ENCODE measurements around the gene SLCO1B1. TPM values are rescaled to one million over a fixed set of nuclear protein-coding genes. Genes with fewer than 3 reads are reported as not detected.
"Not testable (repeated sequence)": the region's sequence is repeated elsewhere in the genome, so short reads cannot be mapped to it uniquely, and the experiment has no call there.

Gene SLCO1B1
- total RNA-seq, 2 experiments from 2014 or later, result not detected

- no peak for TF ChIP-seq CTCF (IDR thresholded peaks at IDR 0.05)
- Mint-ChIP-seq H3K4me3 (no peak overlapping the region), H3K9me3 (peaks cover 3% of the 10 kb centered on the region), H3K27ac (no peak overlapping the region), H3K36me3 (ENCODE audit: low read depth) (no peaks in the 10 kb centered on the region), H3K4me1 (ENCODE audit: low read depth) (no peaks in the 10 kb centered on the region), H3K27me3 (no peaks in the 10 kb centered on the region)
- no peak for ATAC-seq
- CTCF ChIA-PET, result no interaction called here
- DNase-seq, result no peak
- POLR2A ChIA-PET, result no interaction called here
- intact Hi-C loops (cut with micrococcal nuclease), result loop anchor here (10.0 kb wide), 1 partner anchor 227 kb away; no protein-coding TSS in a partner anchor
These were observed 41.1 kb downstream of the SLCO1B1 start for GRCh38 chr12:21172079-21172478.

DNA sequence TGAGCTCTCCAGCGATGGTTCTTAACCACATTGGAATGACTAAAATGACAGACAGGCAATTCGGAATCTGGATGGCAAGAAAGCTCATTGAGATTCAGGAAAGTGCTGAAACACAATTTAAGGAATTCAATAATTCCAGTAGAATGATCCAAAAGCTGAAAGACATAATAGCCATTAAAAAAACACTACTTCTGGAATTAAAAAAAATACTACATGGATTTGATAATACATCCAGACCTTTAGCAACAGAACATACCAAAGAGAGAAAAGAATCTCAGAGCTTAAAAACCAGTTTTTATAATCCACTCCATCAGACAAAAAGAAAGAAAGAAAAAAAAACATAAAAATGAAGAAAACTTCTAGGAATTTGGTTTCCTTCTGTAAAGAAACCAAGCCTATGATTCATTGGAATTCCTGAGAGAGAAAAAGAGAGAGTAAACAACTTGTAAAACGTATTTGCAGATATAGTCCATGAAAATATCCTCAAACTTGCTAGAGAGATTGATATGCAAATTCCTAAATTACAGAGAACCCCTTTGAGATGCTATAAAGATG is 52.8 kb downstream of the SLCO1B1 start:
- Mint-ChIP-seq H3K4me1 (ENCODE audit: low read depth) (no peaks in the 10 kb centered on the region), H3K4me3 (no peak overlapping the region), H3K9me3 (no peaks in the 10 kb centered on the region), H3K36me3 (ENCODE audit: low read depth) (no peaks in the 10 kb centered on the region), H3K27ac (no peak overlapping the region), H3K27me3 (no peaks in the 10 kb centered on the region)
- intact Hi-C loops (cut with micrococcal nuclease), result no loop called here
- CTCF ChIA-PET, result no interaction called here
- POLR2A ChIA-PET, result no interaction called here
- no peak for TF ChIP-seq CTCF (IDR thresholded peaks at IDR 0.05)
- DNase-seq, result no peak
- ATAC-seq, result no peak

DNA sequence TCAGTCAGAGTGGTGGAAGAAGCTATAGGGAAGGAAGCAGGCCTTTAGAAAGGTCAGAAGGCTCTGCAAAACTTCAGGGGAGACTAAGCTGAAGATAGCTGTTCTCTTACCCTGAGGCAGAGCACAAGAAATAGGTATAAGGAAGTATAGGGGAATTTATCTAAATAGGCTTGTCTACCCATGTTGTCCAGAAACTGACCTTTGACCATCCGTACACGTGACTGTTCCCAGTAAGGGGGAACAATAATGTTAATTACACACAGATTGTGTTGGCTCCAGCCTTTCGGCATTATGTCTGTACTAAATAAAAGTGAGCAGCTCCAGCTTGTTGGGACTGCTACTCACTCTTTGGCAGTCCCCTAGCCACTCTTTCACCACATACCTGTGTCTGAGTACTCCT is 59.0 kb downstream of the SLCO1B1 start:
- no peak for TF ChIP-seq CTCF (IDR thresholded peaks at IDR 0.05)
- CTCF ChIA-PET, result no interaction called here
- H3K27me3 Mint-ChIP-seq, result no peaks in the 10 kb centered on the region
- ATAC-seq (no peak), DNase-seq (no peak)
- H3K27ac Mint-ChIP-seq, result no peak overlapping the region
- POLR2A ChIA-PET, result no interaction called here
- intact Hi-C loops (cut with micrococcal nuclease), result no loop called here
- H3K4me3 Mint-ChIP-seq, result no peak overlapping the region
- H3K36me3 Mint-ChIP-seq (ENCODE audit: low read depth), result no peaks in the 10 kb centered on the region
- H3K4me1 Mint-ChIP-seq (ENCODE audit: low read depth), result no peaks in the 10 kb centered on the region
- peaks cover 3% of the 10 kb centered on the region for H3K9me3 Mint-ChIP-seq

GRCh38 chr12:21214433-21214832 is 83.4 kb downstream of the SLCO1B1 start:
- CTCF ChIA-PET, H3K27ac Mint-ChIP-seq: not testable (repeated sequence)

DNA sequence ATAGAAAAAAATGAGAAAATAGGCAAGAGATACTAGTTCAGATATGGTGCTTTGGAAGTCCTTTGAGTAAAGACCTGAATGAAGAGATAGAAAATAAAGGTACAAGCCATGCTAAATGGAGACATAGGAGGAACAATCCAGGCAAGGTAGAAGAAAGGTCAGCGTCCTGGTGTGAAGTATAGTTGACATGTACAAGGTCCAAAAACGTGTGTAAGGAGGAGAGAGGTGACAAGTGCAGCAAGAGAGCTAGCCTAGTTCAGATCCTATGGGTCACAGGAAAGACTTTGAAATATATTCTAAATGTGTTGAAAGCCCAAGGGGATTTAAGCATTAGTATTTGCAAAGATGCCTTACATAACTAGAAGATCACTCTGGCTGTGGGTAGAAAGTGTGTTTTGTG is 88.2 kb downstream of the SLCO1B1 start:
- intact Hi-C loops (cut with micrococcal nuclease), result no loop called here
- H3K27ac Mint-ChIP-seq, result no peak overlapping the region
- no peak for ATAC-seq
- no peak for TF ChIP-seq CTCF (IDR thresholded peaks at IDR 0.05)
- DNase-seq, result no peak
- H3K4me1 Mint-ChIP-seq (ENCODE audit: low read depth), result no peaks in the 10 kb centered on the region
- H3K27me3 Mint-ChIP-seq, result peaks cover 1% of the 10 kb centered on the region
- no peaks in the 10 kb centered on the region for H3K9me3 Mint-ChIP-seq
- no peak overlapping the region for H3K4me3 Mint-ChIP-seq
- CTCF ChIA-PET, result no interaction called here
- POLR2A ChIA-PET, result no interaction called here
- H3K36me3 Mint-ChIP-seq (ENCODE audit: low read depth), result no peaks in the 10 kb centered on the region

More at GRCh38 chr12:21214433-21214832, 83.4 kb downstream of the SLCO1B1 start:
- POLR2A ChIA-PET; H3K9me3 Mint-ChIP-seq; H3K4me1 Mint-ChIP-seq (ENCODE audit: low read depth); intact Hi-C loops (cut with micrococcal nuclease); DNase-seq; H3K4me3 Mint-ChIP-seq; H3K36me3 Mint-ChIP-seq (ENCODE audit: low read depth); ATAC-seq; H3K27me3 Mint-ChIP-seq: not testable (repeated sequence)

GRCh38 chr12:21220266-21220665 is 89.3 kb downstream of the SLCO1B1 start:
- no peaks in the 10 kb centered on the region for H3K4me1 Mint-ChIP-seq (ENCODE audit: low read depth)
- H3K27me3 Mint-ChIP-seq, result peaks cover 1% of the 10 kb centered on the region
- H3K27ac Mint-ChIP-seq, result no peak overlapping the region
- intact Hi-C loops (cut with micrococcal nuclease), result no loop called here
- no peaks in the 10 kb centered on the region for H3K9me3 Mint-ChIP-seq
- no peak overlapping the region for H3K4me3 Mint-ChIP-seq
- POLR2A ChIA-PET, result no interaction called here
- ATAC-seq (no peak), DNase-seq (no peak)
- CTCF ChIA-PET, result no interaction called here
- no peaks in the 10 kb centered on the region for H3K36me3 Mint-ChIP-seq (ENCODE audit: low read depth)
- no peak for TF ChIP-seq CTCF (IDR thresholded peaks at IDR 0.05)

Data from activated CD8-positive, alpha-beta T cell treated with anti-CD3 and anti-CD28 coated beads for 36 hours (primary cell).